Endodermal cell (in vitro differentiated cells): ENCODE measurements around the gene MAVS. TPM values are rescaled to one million over a fixed set of nuclear protein-coding genes. Genes with fewer than 3 reads are reported as not detected.
"Not testable (repeated sequence)": the region's sequence is repeated elsewhere in the genome, so short reads cannot be mapped to it uniquely, and the experiment has no call there.

Source experiments
- DNase-seq: peaks from one replicate; pipeline ENCODE4 v3.0.0-alpha.2; 2017
- H3K27ac ChIP-seq: 2 replicates; pipeline ENCODE4 v1.5.1; 2013; ENCODE audit warnings: mild to moderate bottlenecking, low read depth, low read length, moderate library complexity
- H3K27me3 ChIP-seq: 2 replicates; pipeline ENCODE4 v1.6.1; 2013; ENCODE audit warnings: mild to moderate bottlenecking, low read length, moderate library complexity; ENCODE audit not compliant: insufficient read depth, control insufficient read depth, poor library complexity, severe bottlenecking
- H3K36me3 ChIP-seq: 2 replicates; pipeline ENCODE4 v1.7.0; 2013; ENCODE audit warnings: mild to moderate bottlenecking, low read length, moderate library complexity; ENCODE audit not compliant: control insufficient read depth, insufficient read depth
- H3K4me1 ChIP-seq: one replicate; pipeline ENCODE4 v1.7.0; 2013; ENCODE audit warnings: low read length; ENCODE audit not compliant: control insufficient read depth, insufficient read depth
- H3K4me3 ChIP-seq: 2 replicates; pipeline ENCODE4 v1.5.1; 2013; ENCODE audit warnings: mild to moderate bottlenecking, low read length, moderate library complexity
- H3K9ac ChIP-seq: 2 replicates; pipeline ENCODE4 v1.6.1; 2013; ENCODE audit warnings: mild to moderate bottlenecking, low read length, moderate library complexity; ENCODE audit not compliant: poor library complexity, severe bottlenecking; ENCODE audit errors: extremely low read depth
- H3K9me3 ChIP-seq: 2 replicates; pipeline ENCODE4 v1.6.1; 2013; ENCODE audit warnings: mild to moderate bottlenecking, low read length, moderate library complexity; ENCODE audit not compliant: control insufficient read depth
- H3K27ac Mint-ChIP-seq: 2 replicates; pipeline ENCODE4 v1.8.0; 2020; ENCODE audit warnings: mixed read lengths
- H3K27me3 Mint-ChIP-seq: 2 replicates; pipeline ENCODE4 v1.8.0; 2021; ENCODE audit warnings: mild to moderate bottlenecking, mixed read lengths; ENCODE audit not compliant: insufficient read depth
- H3K36me3 Mint-ChIP-seq: 2 replicates; pipeline ENCODE4 v1.8.0; 2020; ENCODE audit warnings: low read depth, mixed read lengths
- H3K4me1 Mint-ChIP-seq: 2 replicates; pipeline ENCODE4 v1.8.0; 2020; ENCODE audit warnings: mixed read lengths
- H3K4me3 Mint-ChIP-seq: 2 replicates; pipeline ENCODE4 v1.8.0; 2020; ENCODE audit warnings: mild to moderate bottlenecking, moderate library complexity, mixed read lengths
- H3K9me3 Mint-ChIP-seq: 2 replicates; pipeline ENCODE4 v1.8.0; 2020; ENCODE audit warnings: mild to moderate bottlenecking, mixed read lengths
- WGBS, 2 experiments: methylation state at CpG; one replicate each; pipeline versions ENCODE4 v1.1.5 to v1.1.7; 2013; ENCODE audit warnings: missing lambda C conversion rate in 2 of 2, mixed read lengths in 1 of 2; ENCODE audit not compliant: insufficient coverage in 1 of 2, insufficient read length in 1 of 2; 5-methylcytosine and 5-hydroxymethylcytosine counted together
- total RNA-seq, 2 donors: library from RNA; stranded (reverse); fragmentation: NEBNext Ultra II Directional in 1 of 2; extraction: Animal tissue kit (Norgen Biotek cat#: 25700) in 1 of 2; gene quantifications; 2 replicates in 1 of 2; 3 replicates in 1 of 2; pipeline ENCODE4 v1.2.1, GENCODE V29; 2021
- TF ChIP-seq, protein P1 (sequence below): fragments of 200-600 bp; sonication (generic); conservative IDR thresholded peaks from 2 replicates; pipeline ENCODE4 v1.5.0; 2021; ENCODE audit warnings: antibody characterized with exemption, mild to moderate bottlenecking

Gene MAVS
- total RNA-seq, 2 donors from 2014 or later, result 43.1 to 43.2 TPM

GRCh38 chr20:3904857-3905256 lies 58.2 kb downstream of the MAVS start:
- TF ChIP-seq, protein P1, sequence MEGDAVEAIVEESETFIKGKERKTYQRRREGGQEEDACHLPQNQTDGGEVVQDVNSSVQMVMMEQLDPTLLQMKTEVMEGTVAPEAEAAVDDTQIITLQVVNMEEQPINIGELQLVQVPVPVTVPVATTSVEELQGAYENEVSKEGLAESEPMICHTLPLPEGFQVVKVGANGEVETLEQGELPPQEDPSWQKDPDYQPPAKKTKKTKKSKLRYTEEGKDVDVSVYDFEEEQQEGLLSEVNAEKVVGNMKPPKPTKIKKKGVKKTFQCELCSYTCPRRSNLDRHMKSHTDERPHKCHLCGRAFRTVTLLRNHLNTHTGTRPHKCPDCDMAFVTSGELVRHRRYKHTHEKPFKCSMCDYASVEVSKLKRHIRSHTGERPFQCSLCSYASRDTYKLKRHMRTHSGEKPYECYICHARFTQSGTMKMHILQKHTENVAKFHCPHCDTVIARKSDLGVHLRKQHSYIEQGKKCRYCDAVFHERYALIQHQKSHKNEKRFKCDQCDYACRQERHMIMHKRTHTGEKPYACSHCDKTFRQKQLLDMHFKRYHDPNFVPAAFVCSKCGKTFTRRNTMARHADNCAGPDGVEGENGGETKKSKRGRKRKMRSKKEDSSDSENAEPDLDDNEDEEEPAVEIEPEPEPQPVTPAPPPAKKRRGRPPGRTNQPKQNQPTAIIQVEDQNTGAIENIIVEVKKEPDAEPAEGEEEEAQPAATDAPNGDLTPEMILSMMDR, result no peak
- Mint-ChIP-seq H3K4me1 (peaks cover 4% of the 10 kb centered on the region), H3K4me3 (no peak overlapping the region), H3K27me3 (no peaks in the 10 kb centered on the region), H3K9me3 (no peaks in the 10 kb centered on the region), H3K36me3 (peaks cover 32% of the 10 kb centered on the region), H3K27ac (peak overlapping the region; percentile 75)
- Histone ChIP-seq H3K4me1 (no peaks in the 10 kb centered on the region), H3K27me3 (no peaks in the 10 kb centered on the region), H3K36me3 (peaks cover 41% of the 10 kb centered on the region), H3K4me3 (no peak overlapping the region), H3K9me3 (no peaks in the 10 kb centered on the region), H3K27ac (no peak overlapping the region), H3K9ac (no peak overlapping the region)
- 97 to 98% methylated on average over 5 of the region's 5 CpGs for WGBS, 2 experiments
- DNase-seq, result no peak

DNA sequence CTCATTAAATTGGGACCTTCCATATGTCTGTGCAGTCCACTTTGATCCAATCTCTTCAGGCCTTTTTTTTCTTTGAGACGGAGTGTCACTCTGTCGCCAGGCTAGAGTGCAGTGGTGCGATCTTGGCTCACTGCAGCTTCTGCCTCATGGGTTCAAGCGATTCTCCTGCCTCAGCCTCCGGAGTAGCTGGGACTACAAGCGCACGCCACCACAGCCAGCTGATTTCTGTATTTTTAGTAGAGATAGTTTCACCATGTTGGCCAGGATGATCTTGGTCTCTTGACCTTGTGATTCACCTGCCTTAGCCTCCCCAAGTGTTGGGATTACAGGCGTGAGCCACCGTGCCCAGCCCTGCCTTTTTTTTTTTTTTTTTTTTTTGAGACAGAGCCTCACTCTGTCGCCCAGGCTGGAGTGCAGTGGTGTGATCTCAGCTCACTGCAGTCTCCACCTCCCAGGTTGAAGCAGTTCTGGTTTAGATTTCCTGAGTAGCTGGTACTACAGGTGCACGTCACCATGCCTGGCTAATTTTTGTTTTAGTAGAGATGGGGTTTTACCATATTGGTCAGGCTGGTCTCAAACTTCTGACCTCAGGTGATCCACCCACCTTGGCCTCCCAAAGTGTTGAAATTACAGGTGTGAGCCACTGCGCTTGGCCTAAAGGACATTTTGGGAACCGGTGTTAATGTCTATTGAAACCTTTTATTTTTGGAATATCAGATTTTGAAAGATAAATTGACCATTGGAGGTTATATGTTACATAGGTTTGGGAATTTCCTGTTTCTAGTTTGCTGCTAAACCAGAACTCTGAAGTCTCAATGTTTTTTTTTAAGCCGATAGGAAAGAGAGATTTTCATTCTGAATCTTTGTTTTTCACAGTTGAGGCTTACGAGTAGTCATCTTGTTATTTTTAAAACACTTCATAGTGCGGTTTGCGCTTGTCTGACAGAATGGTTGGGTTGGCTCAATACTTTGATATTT lies 60.4 kb downstream of the MAVS start:
- not testable (repeated sequence) for H3K9ac ChIP-seq, H3K9me3 ChIP-seq, H3K27me3 ChIP-seq, H3K4me1 ChIP-seq, DNase-seq, H3K4me3 Mint-ChIP-seq, H3K27me3 Mint-ChIP-seq, H3K9me3 Mint-ChIP-seq, H3K4me3 ChIP-seq, H3K27ac ChIP-seq, H3K4me1 Mint-ChIP-seq
- Mint-ChIP-seq H3K36me3 (peaks cover 50% of the 10 kb centered on the region), H3K27ac (peak overlapping the region; percentile 52)
- WGBS, 2 experiments, result 85 to 91% methylated on average over 14 to 17 of the region's 17 CpGs
- peaks cover 53% of the 10 kb centered on the region for H3K36me3 ChIP-seq

DNA sequence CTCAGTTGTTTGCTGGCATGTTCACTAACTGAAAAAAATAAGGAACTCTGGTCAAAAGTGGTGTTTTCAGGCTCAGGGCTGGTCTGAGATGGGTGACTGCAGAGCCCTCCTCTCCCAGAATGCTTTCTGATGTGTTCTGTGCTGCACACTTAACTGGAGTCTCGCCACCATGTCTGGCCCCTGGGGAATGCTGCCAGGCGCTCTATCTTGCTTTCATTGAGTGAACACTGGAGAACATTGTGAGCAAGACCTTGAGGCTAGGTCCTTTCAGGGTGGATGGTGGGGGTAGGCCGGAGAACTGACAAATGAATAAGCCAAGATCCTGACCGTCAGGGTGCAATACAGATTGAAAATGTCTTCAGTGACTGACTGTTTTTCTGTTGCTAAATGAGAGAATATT lies 62.0 kb downstream of the MAVS start:
- Histone ChIP-seq H3K27me3 (no peaks in the 10 kb centered on the region), H3K4me1 (no peaks in the 10 kb centered on the region), H3K9ac (no peak overlapping the region), H3K4me3 (no peak overlapping the region), H3K9me3 (no peaks in the 10 kb centered on the region), H3K27ac (no peak overlapping the region), H3K36me3 (peaks cover 58% of the 10 kb centered on the region)
- Mint-ChIP-seq H3K36me3 (peaks cover 60% of the 10 kb centered on the region), H3K9me3 (no peaks in the 10 kb centered on the region), H3K27me3 (no peaks in the 10 kb centered on the region), H3K4me1 (peaks cover 2% of the 10 kb centered on the region), H3K4me3 (no peak overlapping the region), H3K27ac (peak overlapping the region; percentile 11)
- no peak for DNase-seq
- TF ChIP-seq, protein P1, result no peak
- 96 to 100% methylated on average over 3 to 4 of the region's 4 CpGs for WGBS, 2 experiments
